H1 (cell line): ENCODE results near the gene ZNF346. TPM values are rescaled to one million over a fixed set of nuclear protein-coding genes. Genes with fewer than 3 reads are reported as not detected.

Source experiments
- CTCF ChIA-PET: fragments of 300-600 bp; sonication (Branson Sonifier 250); formaldehyde crosslinking; loops from one replicate; lab custom pipeline; 2021; ENCODE audit not compliant: partially characterized antibody; lab: Charles Lee
- POLR2A ChIA-PET: fragments of 300-600 bp; sonication (Branson Sonifier 250); formaldehyde crosslinking; loops from one replicate; lab custom pipeline; 2021; ENCODE audit warnings: inconsistent platforms; ENCODE audit not compliant: partially characterized antibody; lab: Charles Lee
- DNase-seq, 2 experiments: peaks; one replicate each; pipeline versions ENCODE4 v3.0.0 to v3.0.0-alpha.2; 2010 to 2022; ENCODE audit warnings: low spot score in 2 of 2, low read depth in 1 of 2, mixed read lengths in 1 of 2
- FAIRE-seq: peaks from 2 replicates; lab custom pipeline; 2011; peaks lifted over from hg19 to GRCh38; lab: Jason Lieb, UNC
- H2AFZ ChIP-seq: 2 replicates; pipeline ENCODE4 v1.8.1; 2012; ENCODE audit warnings: low read length, inconsistent platforms
- H2AK5ac ChIP-seq: 2 replicates; pipeline ENCODE4 v1.6.1; 2013; ENCODE audit warnings: low read depth, low read length
- H2BK120ac ChIP-seq: replicated peaks from 2 replicates; pipeline ENCODE3; 2013; ENCODE audit warnings: low read depth, low read length, inconsistent platforms
- H2BK12ac ChIP-seq: 2 replicates; pipeline ENCODE4 v1.6.1; 2013; ENCODE audit warnings: low read depth, low read length
- H2BK15ac ChIP-seq: 2 replicates; pipeline ENCODE4 v1.6.1; 2013; ENCODE audit warnings: low read length
- H2BK20ac ChIP-seq: 2 replicates; pipeline ENCODE4 v1.6.1; 2013; ENCODE audit warnings: low read length
- H2BK5ac ChIP-seq: 2 replicates; pipeline ENCODE4 v1.6.1; 2013; ENCODE audit warnings: low read depth, low read length
- H3K14ac ChIP-seq: 2 replicates; pipeline ENCODE4 v1.6.1; 2013; ENCODE audit warnings: inconsistent platforms; ENCODE audit not compliant: insufficient read length
- H3K18ac ChIP-seq: 2 replicates; pipeline ENCODE4 v1.6.1; 2013; ENCODE audit warnings: low read length; ENCODE audit errors: extremely low read depth
- H3K23ac ChIP-seq: 2 replicates; pipeline ENCODE4 v1.6.1; 2013; ENCODE audit warnings: inconsistent platforms; ENCODE audit not compliant: insufficient read length
- H3K23me2 ChIP-seq: 2 replicates; pipeline ENCODE4 v1.6.1; 2013; ENCODE audit warnings: low read depth, low read length
- H3K27ac ChIP-seq: 2 replicates; pipeline ENCODE4 v1.6.1; 2011; ENCODE audit warnings: low read depth, low read length, inconsistent platforms
- H3K27me3 ChIP-seq, 4 experiments: replicated peaks in 1 of 4; 1 replicate in 1 of 4; 2 replicates in 3 of 4; pipeline versions ENCODE4 v1.6.1 to v1.8.1; 2011 to 2013; ENCODE audit warnings: low read length in 3 of 4, mild to moderate bottlenecking in 3 of 4, inconsistent platforms in 2 of 4, mixed read lengths in 2 of 4, moderate library complexity in 1 of 4; ENCODE audit not compliant: control insufficient read depth in 3 of 4, insufficient read depth in 3 of 4; ENCODE audit errors: extremely low read depth in 1 of 4
- H3K36me3 ChIP-seq, 4 experiments: 2 replicates each; pipeline versions ENCODE4 v1.6.1 to v1.8.1; 2011 to 2013; ENCODE audit warnings: mild to moderate bottlenecking in 4 of 4, low read length in 3 of 4, moderate library complexity in 2 of 4, control low read depth in 1 of 4, inconsistent platforms in 1 of 4; ENCODE audit not compliant: insufficient read depth in 4 of 4, control insufficient read depth in 2 of 4
- H3K4ac ChIP-seq: replicated peaks from 2 replicates; pipeline ENCODE3; 2013; ENCODE audit warnings: low read length, low read depth, mixed read lengths, inconsistent platforms; ENCODE audit not compliant: insufficient read length
- H3K4me1 ChIP-seq, 4 experiments: replicated peaks in 1 of 4; 1 replicate in 1 of 4; 2 replicates in 3 of 4; pipeline versions ENCODE4 v1.6.1 to v1.8.1; 2011 to 2013; ENCODE audit warnings: low read length in 3 of 4, inconsistent platforms in 2 of 4, mixed read lengths in 1 of 4; ENCODE audit not compliant: insufficient read depth in 4 of 4, control insufficient read depth in 3 of 4
- H3K4me2 ChIP-seq, 2 experiments: 2 replicates each; pipeline versions ENCODE4 v1.6.1 to v1.8.1; 2011 to 2013; ENCODE audit warnings: low read depth in 2 of 2, low read length in 2 of 2, control low read depth in 1 of 2, inconsistent platforms in 1 of 2, mild to moderate bottlenecking in 1 of 2; ENCODE audit not compliant: insufficient read depth in 1 of 2
- H3K4me3 ChIP-seq, 4 experiments: fragments of 200-600, 300-600 bp in 1 of 4; sonication (generic), shearing (Covaris generic), sonication (Bioruptor Twin) in 1 of 4; 2 replicates each; pipeline versions ENCODE4 v1.5.1 to v1.8.1; 2011 to 2016; ENCODE audit warnings: low read length in 4 of 4, low read depth in 3 of 4, control low read depth in 2 of 4, inconsistent platforms in 2 of 4, mild to moderate bottlenecking in 2 of 4, mixed read lengths in 1 of 4, moderate library complexity in 1 of 4; ENCODE audit not compliant: insufficient read depth in 2 of 4; ENCODE audit errors: extremely low read depth in 1 of 4
- H3K56ac ChIP-seq: replicated peaks from 2 replicates; pipeline ENCODE3; 2013; ENCODE audit warnings: low read depth, mild to moderate bottlenecking, mixed read lengths, low read length, inconsistent platforms; ENCODE audit not compliant: insufficient read length
- H3K79me1 ChIP-seq: 2 replicates; pipeline ENCODE4 v1.6.1; 2013; ENCODE audit warnings: low read depth, low read length, control low read depth
- H3K79me2 ChIP-seq, 2 experiments: 2 replicates each; pipeline versions ENCODE4 v1.6.1 to v1.8.1; 2012 to 2013; ENCODE audit warnings: low read length in 2 of 2, mild to moderate bottlenecking in 2 of 2, inconsistent platforms in 1 of 2; ENCODE audit not compliant: insufficient read depth in 2 of 2, control insufficient read depth in 1 of 2
- H3K9ac ChIP-seq, 4 experiments: replicated peaks in 1 of 4; 1 replicate in 1 of 4; 2 replicates in 3 of 4; pipeline versions ENCODE4 v1.6.1 to v1.8.1; 2011 to 2013; ENCODE audit warnings: low read depth in 3 of 4, low read length in 3 of 4, control low read depth in 2 of 4, mild to moderate bottlenecking in 2 of 4, moderate library complexity in 2 of 4, inconsistent platforms in 1 of 4; ENCODE audit errors: extremely low read depth in 1 of 4
- H3K9me3 ChIP-seq, 2 experiments: 2 replicates each; pipeline versions ENCODE4 v1.6.1 to v1.8.1; 2012 to 2013; ENCODE audit warnings: mild to moderate bottlenecking in 2 of 2, moderate library complexity in 2 of 2, control low read depth in 1 of 2, inconsistent platforms in 1 of 2, low read depth in 1 of 2, low read length in 1 of 2, mixed read lengths in 1 of 2; ENCODE audit not compliant: insufficient read depth in 2 of 2
- H4K20me1 ChIP-seq, 2 experiments: replicated peaks in 1 of 2; 2 replicates each; pipeline versions ENCODE3 to v1.8.1; 2011 to 2013; ENCODE audit warnings: inconsistent platforms in 2 of 2, low read length in 2 of 2, mild to moderate bottlenecking in 1 of 2; ENCODE audit not compliant: insufficient read depth in 2 of 2, control insufficient read depth in 1 of 2
- H4K5ac ChIP-seq: 2 replicates; pipeline ENCODE4 v1.6.1; 2013; ENCODE audit warnings: low read length, low read depth, mixed read lengths, inconsistent platforms; ENCODE audit not compliant: insufficient read length
- H4K8ac ChIP-seq: 2 replicates; pipeline ENCODE4 v1.8.0; 2013; ENCODE audit warnings: mild to moderate bottlenecking, moderate library complexity, low read length, inconsistent platforms; ENCODE audit not compliant: insufficient read depth; ENCODE audit errors: extremely low read depth
- H4K91ac ChIP-seq: replicated peaks from 2 replicates; pipeline ENCODE3; 2013; ENCODE audit warnings: low read length, mixed read lengths, inconsistent platforms; ENCODE audit not compliant: insufficient read length
- BACH1 ChIP-seq: IDR thresholded peaks from 2 replicates; pipeline ENCODE4 v1.6.1; 2012; ENCODE audit warnings: low read length, improper control_type of control experiment
- CEBPB ChIP-seq: IDR thresholded peaks from 2 replicates; pipeline ENCODE4 v1.6.1; 2012; ENCODE audit warnings: low read depth, low read length
- EZH2 ChIP-seq: fragments of 200-600 bp; sonication (generic); IDR thresholded peaks from 2 replicates; pipeline ENCODE4 v1.7.1; 2012; ENCODE audit warnings: low read depth, mild to moderate bottlenecking, moderate library complexity, low read length, inconsistent platforms; ENCODE audit not compliant: severe bottlenecking
- KDM1A ChIP-seq: fragments of 200-600, 300-600 bp; sonication (generic); IDR thresholded peaks from 2 replicates; pipeline ENCODE4 v1.7.1; 2016; ENCODE audit warnings: mild to moderate bottlenecking, low read length, borderline replicate concordance
- PHF8 ChIP-seq: fragments of 200-600 bp; sonication (generic); conservative IDR thresholded peaks from 2 replicates; pipeline ENCODE4 v1.7.1; 2012; ENCODE audit warnings: low read depth, mild to moderate bottlenecking, inconsistent platforms, low read length, moderate library complexity
- RBBP5 ChIP-seq: IDR thresholded peaks from 2 replicates; pipeline ENCODE4 v1.7.1; 2012; ENCODE audit warnings: low read depth, mild to moderate bottlenecking, inconsistent platforms, low read length, moderate library complexity, borderline replicate concordance
- SIRT6 ChIP-seq: IDR thresholded peaks from one replicate; pipeline ENCODE4 v1.7.1; 2012; ENCODE audit warnings: low read length, inconsistent platforms
- SP1 ChIP-seq: IDR thresholded peaks from 2 replicates; pipeline ENCODE4 v1.6.1; 2011; ENCODE audit warnings: low read depth, low read length
- TBP ChIP-seq: IDR thresholded peaks from 2 replicates; pipeline ENCODE4 v1.6.1; 2011; ENCODE audit warnings: low read depth, low read length, improper control_type of control experiment
- TCF12 ChIP-seq: IDR thresholded peaks from 2 replicates; pipeline ENCODE4 v1.6.1; 2011; ENCODE audit warnings: low read depth, mild to moderate bottlenecking, low read length
- TEAD4 ChIP-seq: IDR thresholded peaks from 2 replicates; pipeline ENCODE4 v1.6.1; 2012; ENCODE audit warnings: low read depth, low read length, inconsistent platforms, mixed read lengths
- WGBS, 2 experiments: shearing (Covaris generic) in 1 of 2; methylation state at CpG; one replicate each; pipeline versions ENCODE4 v1.1.6 to v1.1.7; 2013 to 2015; ENCODE audit warnings: low lambda C conversion rate in 2 of 2, mixed read lengths in 2 of 2, inconsistent platforms in 1 of 2, low coverage in 1 of 2, missing lambda C conversion rate in 1 of 2; ENCODE audit not compliant: insufficient replicate concordance in 2 of 2, insufficient coverage in 1 of 2, insufficient read length in 1 of 2; ENCODE audit errors: extremely low coverage in 1 of 2, missing lambda C conversion rate in 1 of 2; 5-methylcytosine and 5-hydroxymethylcytosine counted together
- polyA plus RNA-seq, 7 experiments: library from polyadenylated mRNA; depleted of rRNA in 3 of 7; stranded (reverse) in 5 of 7; unstranded in 2 of 7; fragments of >200 nt in 5 of 7; fragments of 200-250 nt in 2 of 7; gene quantifications; 1 replicate in 5 of 7; 2 replicates in 1 of 7; 4 replicates in 1 of 7; pipeline versions ENCODE4 v1.2.1 to v1.2.3, GENCODE V29; 2011 to 2013; ENCODE audit warnings: missing spikeins in 2 of 7, mixed read lengths in 2 of 7
- total RNA-seq: library from RNA; stranded (reverse); fragmentation: NEBNext Ultra II Directional; extraction: Animal tissue kit (Norgen Biotek cat#: 25700); gene quantifications from 2 replicates; pipeline ENCODE4 v1.2.1, GENCODE V29; 2021

ZNF346 gene
- total and polyA plus RNA-seq, 2 of the 8 experiments (the other 6 are each of a cell fraction or from before 2014, with no cell fraction given): 19.9 to 20.8 TPM

- Histone ChIP-seq H3K14ac (no peak overlapping the region), H2BK5ac (no peak overlapping the region), H3K27ac (no peak overlapping the region), H3K79me2 (peaks cover 20 to 93% of the 10 kb centered on the region in 2 experiments), H4K91ac (no peak overlapping the region), H3K4me3 (no peak overlapping the region), H3K4ac (no peak overlapping the region), H3K36me3 (no peaks in the 10 kb centered on the region), H4K20me1 (peaks cover 2 to 5% of the 10 kb centered on the region in 2 experiments), H3K4me2 (no peak overlapping the region), H3K23ac (no peak overlapping the region), H2AK5ac (no peak overlapping the region), H2AFZ (no peak overlapping the region), H3K23me2 (no peaks in the 10 kb centered on the region; the same call in 1 of the 2 replicates), H2BK120ac (no peak overlapping the region), H3K56ac (no peak overlapping the region), H2BK20ac (no peak overlapping the region), H4K5ac (no peak overlapping the region), H3K9ac (no peak overlapping the region), H3K4me1 (no peaks in the 10 kb centered on the region), H3K18ac (no peak overlapping the region), H3K9me3 (peaks cover 4 to 10% of the 10 kb centered on the region in 2 experiments; a peak in 3 of 4 replicates), H4K8ac (no peak overlapping the region), H2BK15ac (no peak overlapping the region), H2BK12ac (no peak overlapping the region), H3K79me1 (no peaks in the 10 kb centered on the region), H3K27me3 (no peaks in the 10 kb centered on the region)
- TF ChIP-seq TCF12 (no peak), SP1 (no peak), KDM1A (no peak), TEAD4 (no peak), PHF8 (no peak), RBBP5 (no peak), CEBPB (no peak), SIRT6 (no peak), TBP (no peak), EZH2 (no peak), BACH1 (no peak)
- DNase-seq (no peak), FAIRE-seq (no peak)
- ChIA-PET POLR2A (interaction anchor here (0.6 to 1.3 kb wide), 2 partner anchors 11 to 33 kb away, joined by 3 read pairs; no protein-coding TSS in a partner anchor), CTCF (no interaction called here)
- 95% methylated on average over 7 of the region's 7 CpGs; no CpG with 5 or more reads in 1 of the 2 experiments for WGBS, 2 experiments
These were observed 27.9 kb upstream of the ZNF346 start for GRCh38 chr5:176994460-176995121.
